ENCODE measurements around the gene KLHL8.

GRCh38 chr4:87262886-87263285 is 42.5 kb upstream of the KLHL8 start:
- TF ChIP-seq REST (IDR thresholded peaks at IDR 0.05; ENCODE audit: insufficient replicate concordance, low read depth) (no peak), GABPA (IDR thresholded peaks at IDR 0.05; ENCODE audit: low read depth) (no peak), POLR2AphosphoS5 (IDR thresholded peaks at IDR 0.05; ENCODE audit: low read depth) (no peak), SPI1 (IDR thresholded peaks at IDR 0.05; ENCODE audit: borderline replicate concordance, low read depth) (no peak)
- TF ChIP-seq, protein P1, sequence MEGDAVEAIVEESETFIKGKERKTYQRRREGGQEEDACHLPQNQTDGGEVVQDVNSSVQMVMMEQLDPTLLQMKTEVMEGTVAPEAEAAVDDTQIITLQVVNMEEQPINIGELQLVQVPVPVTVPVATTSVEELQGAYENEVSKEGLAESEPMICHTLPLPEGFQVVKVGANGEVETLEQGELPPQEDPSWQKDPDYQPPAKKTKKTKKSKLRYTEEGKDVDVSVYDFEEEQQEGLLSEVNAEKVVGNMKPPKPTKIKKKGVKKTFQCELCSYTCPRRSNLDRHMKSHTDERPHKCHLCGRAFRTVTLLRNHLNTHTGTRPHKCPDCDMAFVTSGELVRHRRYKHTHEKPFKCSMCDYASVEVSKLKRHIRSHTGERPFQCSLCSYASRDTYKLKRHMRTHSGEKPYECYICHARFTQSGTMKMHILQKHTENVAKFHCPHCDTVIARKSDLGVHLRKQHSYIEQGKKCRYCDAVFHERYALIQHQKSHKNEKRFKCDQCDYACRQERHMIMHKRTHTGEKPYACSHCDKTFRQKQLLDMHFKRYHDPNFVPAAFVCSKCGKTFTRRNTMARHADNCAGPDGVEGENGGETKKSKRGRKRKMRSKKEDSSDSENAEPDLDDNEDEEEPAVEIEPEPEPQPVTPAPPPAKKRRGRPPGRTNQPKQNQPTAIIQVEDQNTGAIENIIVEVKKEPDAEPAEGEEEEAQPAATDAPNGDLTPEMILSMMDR (IDR thresholded peaks at IDR 0.05; ENCODE audit: insufficient read depth, low read length) = no peak

Data from HL-60 (cell line).